Muscle layer of duodenum (tissue), 2 donors: ENCODE data around the gene SRI.

Source experiments
- H3K27ac ChIP-seq: one replicate; pipeline ENCODE4 v1.7.0; 2013; ENCODE audit warnings: mild to moderate bottlenecking, low read length
- H3K27me3 ChIP-seq: one replicate; pipeline ENCODE4 v1.7.0; 2013; ENCODE audit warnings: low read depth, mild to moderate bottlenecking, control low read depth, low read length
- H3K36me3 ChIP-seq, 2 donors: one replicate each; pipeline ENCODE4 v1.7.0; 2013; ENCODE audit warnings: low read length in 2 of 2, control low read depth in 1 of 2, mild to moderate bottlenecking in 1 of 2; ENCODE audit not compliant: insufficient read depth in 2 of 2, control insufficient read depth in 1 of 2
- H3K4me1 ChIP-seq, 2 donors: one replicate each; pipeline ENCODE4 v1.7.0; 2013; ENCODE audit warnings: low read length in 2 of 2, mild to moderate bottlenecking in 2 of 2, control low read depth in 1 of 2, moderate library complexity in 1 of 2; ENCODE audit not compliant: insufficient read depth in 2 of 2, control insufficient read depth in 1 of 2
- H3K4me3 ChIP-seq, 2 donors: one replicate each; pipeline ENCODE4 v1.7.0; 2013; ENCODE audit warnings: low read length in 2 of 2, low read depth in 1 of 2, mild to moderate bottlenecking in 1 of 2
- H3K9me3 ChIP-seq, 2 donors: one replicate each; pipeline ENCODE4 v1.7.0; 2013; ENCODE audit warnings: low read length in 2 of 2, control low read depth in 1 of 2, mild to moderate bottlenecking in 1 of 2; ENCODE audit not compliant: control insufficient read depth in 1 of 2
- donor health status: healthy.

Gene SRI

DNA sequence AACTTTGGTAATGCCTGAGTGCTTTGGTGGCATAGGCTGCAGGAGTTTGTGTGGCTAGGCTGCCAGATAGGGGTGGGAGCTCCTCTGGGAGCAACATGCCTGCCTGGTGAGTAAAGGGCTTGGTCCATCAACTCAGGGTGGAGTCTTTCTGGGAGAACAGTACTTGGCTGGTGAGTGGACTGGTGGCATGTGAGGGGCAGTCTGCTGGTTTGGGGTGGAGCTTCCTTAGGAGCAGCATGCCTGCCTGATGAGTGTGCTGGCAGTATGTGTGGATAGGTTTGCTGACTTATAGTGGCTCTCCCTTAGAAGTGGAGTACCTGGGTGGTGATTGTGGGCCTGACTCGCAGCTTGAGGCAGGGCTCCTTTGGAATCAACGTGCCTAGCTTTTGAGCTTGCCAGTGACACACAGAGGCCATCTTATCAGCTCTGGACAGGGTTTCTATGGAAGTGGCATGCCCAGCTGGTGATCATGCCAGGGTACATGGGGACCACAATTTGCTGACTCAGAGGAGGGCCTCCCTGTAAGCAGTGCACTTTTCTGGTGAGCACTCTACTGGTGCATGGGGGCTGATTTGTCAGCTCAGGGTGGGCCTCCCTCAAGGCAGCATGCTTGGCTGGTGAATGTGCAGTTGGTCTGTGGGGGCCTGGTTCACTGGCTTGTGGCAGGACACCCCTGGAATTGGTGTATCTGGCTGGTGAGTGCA, 35.0 kb upstream of the SRI start:
- H3K27ac ChIP-seq: no peak overlapping the region
- H3K4me1 ChIP-seq: no peaks in the 10 kb centered on the region
- H3K9me3 ChIP-seq: peaks cover 14 to 17% of the 10 kb centered on the region in 2 donors
- H3K27me3 ChIP-seq: no peaks in the 10 kb centered on the region
- no peaks in the 10 kb centered on the region for H3K36me3 ChIP-seq
- H3K4me3 ChIP-seq: peak overlapping the region in 1 of 2 donors; percentile 25

DNA sequence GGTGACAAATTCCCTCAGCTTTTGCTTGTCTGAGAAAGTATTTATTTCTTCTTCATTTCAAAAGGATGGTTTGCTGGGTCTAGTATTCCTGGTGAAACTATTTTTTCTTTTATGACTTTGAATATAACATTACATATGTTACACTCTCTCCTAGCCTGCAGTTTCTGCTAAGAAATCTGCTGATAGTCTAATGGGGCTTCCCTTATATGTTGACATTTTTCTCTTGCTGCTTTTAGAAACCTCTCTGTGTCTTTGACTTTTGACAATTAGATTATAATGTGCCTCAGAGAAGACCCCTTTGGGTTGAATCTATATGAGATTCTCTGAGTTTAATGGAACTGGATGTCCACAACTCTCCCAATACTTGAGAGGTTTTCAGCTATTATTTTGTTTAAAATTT, 33.8 kb upstream of the SRI start:
- Histone ChIP-seq H3K9me3 (peaks cover 14 to 17% of the 10 kb centered on the region in 2 donors), H3K4me3 (no peak overlapping the region), H3K4me1 (no peaks in the 10 kb centered on the region), H3K27me3 (no peaks in the 10 kb centered on the region), H3K27ac (no peak overlapping the region), H3K36me3 (no peaks in the 10 kb centered on the region)

DNA sequence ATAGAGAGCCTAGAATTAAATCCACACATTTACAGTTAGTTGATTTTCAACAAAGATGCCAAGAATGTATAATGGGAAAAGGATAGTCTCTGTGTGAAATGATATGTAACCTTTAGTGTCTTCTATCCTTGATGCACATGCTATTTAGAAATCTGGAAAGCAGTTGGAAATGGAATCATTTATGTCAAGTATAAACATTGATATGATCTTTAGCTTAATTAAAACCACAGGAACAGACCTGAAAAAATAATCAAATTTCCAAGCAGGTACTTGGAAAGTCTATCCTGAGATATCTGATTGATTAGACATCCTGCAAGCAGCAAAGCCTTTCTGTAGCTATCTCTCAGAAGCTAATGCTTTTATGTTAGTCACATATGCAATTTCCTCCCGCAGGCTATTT, 24.4 kb upstream of the SRI start:
- H3K27me3 ChIP-seq: no peaks in the 10 kb centered on the region
- H3K36me3 ChIP-seq: no peaks in the 10 kb centered on the region
- no peak overlapping the region for H3K27ac ChIP-seq
- H3K9me3 ChIP-seq: no peaks in the 10 kb centered on the region
- peaks cover 0 to 5% of the 10 kb centered on the region in 2 donors for H3K4me1 ChIP-seq
- H3K4me3 ChIP-seq: no peak overlapping the region

DNA sequence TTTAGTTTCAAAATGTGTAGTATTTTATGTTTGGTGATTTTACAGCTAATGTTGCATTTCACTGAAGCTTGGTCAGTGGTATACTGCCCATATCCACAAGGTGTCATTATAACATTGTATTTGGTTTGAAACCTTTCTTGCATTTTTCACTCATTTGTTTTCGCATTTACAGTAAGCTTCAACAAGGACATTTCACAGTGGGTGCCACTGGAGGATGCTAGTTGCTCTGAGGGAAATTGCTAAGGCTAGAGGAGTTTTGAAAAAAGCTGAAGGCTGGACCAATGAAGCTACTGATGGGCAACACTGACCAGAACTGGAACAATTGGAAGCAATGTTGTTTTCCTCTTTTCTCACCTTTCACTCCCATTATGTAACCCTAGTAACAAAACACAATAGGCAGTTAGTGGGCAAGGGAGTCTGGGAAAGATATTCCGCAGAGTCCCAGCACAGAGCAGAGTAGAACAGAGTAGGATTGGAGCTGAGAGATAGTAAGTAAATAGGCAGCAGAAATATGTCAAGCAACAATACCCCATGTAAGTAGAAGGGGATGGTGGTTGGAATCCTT, 23.6 kb upstream of the SRI start:
- Histone ChIP-seq H3K4me1 (peaks cover 0 to 5% of the 10 kb centered on the region in 2 donors), H3K36me3 (no peaks in the 10 kb centered on the region), H3K27ac (no peak overlapping the region), H3K4me3 (no peak overlapping the region), H3K27me3 (no peaks in the 10 kb centered on the region), H3K9me3 (no peaks in the 10 kb centered on the region)

DNA sequence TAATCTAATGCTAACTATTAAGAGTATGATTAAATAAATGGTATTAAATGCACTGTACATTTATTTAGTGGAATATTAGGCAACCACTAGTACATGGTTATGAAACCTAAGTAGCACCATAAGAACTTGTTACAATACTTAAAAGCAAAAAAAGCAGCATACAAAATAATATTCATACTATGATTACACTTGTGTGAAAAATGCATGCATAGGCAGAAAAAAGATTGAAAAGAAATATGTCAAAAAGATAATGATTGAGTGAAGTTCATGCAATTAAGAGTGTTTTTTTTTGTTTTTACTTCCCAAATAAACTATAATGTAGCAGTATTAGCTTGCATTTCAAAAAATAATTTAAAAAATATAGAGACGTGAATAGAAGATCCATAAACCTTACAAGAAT, 20.0 kb upstream of the SRI start:
- H3K27ac ChIP-seq: no peak overlapping the region
- H3K36me3 ChIP-seq: no peaks in the 10 kb centered on the region
- no peaks in the 10 kb centered on the region for H3K9me3 ChIP-seq
- H3K4me1 ChIP-seq: peaks cover 0 to 5% of the 10 kb centered on the region in 2 donors
- H3K27me3 ChIP-seq: no peaks in the 10 kb centered on the region
- H3K4me3 ChIP-seq: no peak overlapping the region

DNA sequence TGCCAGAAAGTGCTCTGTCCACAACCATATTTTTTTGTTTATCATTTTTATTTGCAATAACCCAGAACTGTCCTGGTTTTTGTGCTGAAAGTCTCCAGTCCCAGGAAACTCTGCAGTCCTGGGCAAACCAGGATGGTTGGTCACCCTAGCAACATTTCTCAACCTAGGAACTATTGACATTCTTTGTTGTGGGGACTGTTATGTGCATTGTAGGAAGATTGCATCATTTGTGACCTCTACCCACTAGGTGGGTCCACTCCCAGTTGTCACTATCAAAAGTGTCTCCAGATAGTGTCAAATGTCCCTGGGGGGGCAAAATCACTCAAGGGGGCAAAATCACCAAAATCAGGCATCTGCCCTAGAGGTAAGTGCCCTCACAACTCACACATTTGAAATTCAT, 14.0 kb upstream of the SRI start:
- Histone ChIP-seq H3K4me1 (no peaks in the 10 kb centered on the region), H3K9me3 (peaks cover 0 to under 1% of the 10 kb centered on the region in 2 donors), H3K27ac (no peak overlapping the region), H3K4me3 (no peak overlapping the region), H3K27me3 (no peaks in the 10 kb centered on the region), H3K36me3 (no peaks in the 10 kb centered on the region)

DNA sequence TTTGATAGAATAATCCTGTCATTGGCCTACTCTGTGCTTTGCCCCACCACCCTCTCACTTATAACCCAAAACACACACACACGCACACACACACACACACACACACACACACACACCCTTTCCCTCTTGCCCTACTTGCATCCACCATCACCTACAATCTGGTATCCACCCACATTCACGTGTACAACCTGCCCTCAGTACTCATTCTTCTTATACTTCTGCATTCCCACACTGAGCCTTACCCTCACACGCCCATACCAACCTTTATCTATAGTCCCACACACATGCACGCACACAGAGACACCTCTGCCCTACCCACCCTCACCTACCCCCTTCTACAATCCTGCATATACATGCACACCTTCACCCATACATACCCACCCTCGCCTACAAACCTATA, 10.8 kb upstream of the SRI start:
- Histone ChIP-seq H3K4me3 (no peak overlapping the region), H3K27me3 (no peaks in the 10 kb centered on the region), H3K27ac (no peak overlapping the region), H3K4me1 (no peaks in the 10 kb centered on the region), H3K9me3 (peaks cover 0 to 3% of the 10 kb centered on the region in 2 donors), H3K36me3 (no peaks in the 10 kb centered on the region)

DNA sequence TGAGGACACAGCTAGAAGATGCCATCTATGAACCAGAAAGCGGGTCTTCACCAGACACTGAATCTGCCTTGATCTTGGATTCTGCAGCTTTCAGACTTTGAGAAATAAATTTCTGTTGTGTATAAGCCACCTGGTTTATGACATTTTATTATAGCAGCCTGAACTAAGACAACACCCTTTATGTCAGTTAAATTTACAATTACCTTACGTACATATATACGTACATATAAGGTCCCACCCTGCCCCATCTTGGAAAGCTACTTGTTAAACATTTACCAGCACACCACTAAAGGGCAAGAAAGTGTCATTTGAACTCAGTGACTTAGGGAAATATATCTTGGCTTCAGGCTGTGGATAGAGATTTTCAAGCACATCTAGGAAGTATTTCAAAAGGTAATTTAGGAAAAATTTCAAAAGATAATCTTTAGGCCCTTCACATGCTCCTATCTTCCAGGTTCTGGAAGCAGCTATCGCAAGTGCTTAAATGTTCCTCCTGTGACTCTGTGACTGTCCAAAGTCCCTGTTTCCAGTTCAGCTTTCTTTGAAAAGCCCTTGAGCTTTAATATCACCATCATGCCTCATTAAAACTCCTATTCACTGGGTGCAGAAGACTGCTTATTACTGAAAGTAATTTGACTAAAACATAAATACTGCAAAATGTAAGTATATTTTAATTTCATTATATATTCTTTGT, 9.6 kb upstream of the SRI start:
- peak overlapping the region; percentile 29 for H3K27ac ChIP-seq
- no peaks in the 10 kb centered on the region for H3K4me1 ChIP-seq
- no peaks in the 10 kb centered on the region for H3K27me3 ChIP-seq
- no peak overlapping the region for H3K4me3 ChIP-seq
- H3K9me3 ChIP-seq: peaks cover 0 to 3% of the 10 kb centered on the region in 2 donors
- H3K36me3 ChIP-seq: no peaks in the 10 kb centered on the region

DNA sequence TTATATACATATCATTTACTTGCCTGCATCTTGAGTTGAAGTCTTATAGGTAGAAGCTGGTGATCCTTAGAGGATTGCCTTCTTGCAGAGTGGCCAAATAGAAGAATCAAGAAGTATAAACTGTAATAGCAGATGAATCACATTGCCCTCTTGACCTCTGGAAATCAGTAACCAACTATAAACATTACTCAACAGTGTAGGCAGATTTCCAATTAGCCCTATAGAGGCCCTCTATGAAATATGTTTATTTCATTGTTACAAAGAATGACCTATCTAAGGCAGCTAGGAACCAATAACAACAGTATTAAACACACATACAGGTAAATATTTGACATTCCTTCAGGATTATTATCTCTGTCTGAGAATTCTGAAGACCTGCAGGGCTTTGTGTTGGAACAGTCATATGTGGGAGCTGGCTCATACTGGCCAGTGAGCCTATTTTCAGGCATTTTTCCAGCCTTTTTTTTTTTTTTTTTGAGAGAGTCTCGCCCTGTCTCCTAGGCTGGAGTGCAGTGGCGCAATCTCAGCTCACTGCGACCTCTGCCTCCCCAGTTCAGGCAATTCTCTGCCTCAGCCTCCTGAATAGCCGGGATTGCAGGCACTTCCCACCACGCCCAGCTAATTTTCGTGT, 7.2 kb upstream of the SRI start:
- Histone ChIP-seq H3K27ac (peak overlapping the region; percentile 35), H3K4me3 (peak overlapping the region in 1 of 2 donors; percentile 41)

DNA sequence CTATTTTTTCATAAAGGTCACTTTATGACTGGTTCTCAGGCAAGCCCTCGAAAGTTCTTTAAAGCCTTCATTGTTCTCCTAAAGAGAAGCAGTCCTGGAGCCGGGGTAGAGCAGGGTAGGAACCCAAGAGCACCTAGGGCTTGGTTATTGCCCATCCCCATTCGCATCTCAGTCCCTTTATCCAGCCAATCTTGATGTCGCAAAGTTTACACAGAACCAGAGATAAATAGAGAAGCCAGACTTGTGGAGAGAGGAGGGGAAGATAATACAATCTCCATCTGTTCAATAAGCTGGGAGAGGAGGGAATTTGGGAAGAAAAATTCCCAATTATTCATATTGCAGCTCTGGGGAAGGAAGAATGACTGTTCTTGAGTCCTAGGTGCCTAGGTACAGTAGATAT, 6.4 kb upstream of the SRI start:
- no peaks in the 10 kb centered on the region for H3K36me3 ChIP-seq
- peak overlapping the region; percentile 35 for H3K27ac ChIP-seq
- H3K4me1 ChIP-seq: no peaks in the 10 kb centered on the region
- peaks cover 0 to 3% of the 10 kb centered on the region in 2 donors for H3K9me3 ChIP-seq
- no peaks in the 10 kb centered on the region for H3K27me3 ChIP-seq
- peak overlapping the region in 1 of 2 donors; percentile 49 for H3K4me3 ChIP-seq

More for the DNA sequence above, 7.2 kb upstream of the SRI start:
- no peaks in the 10 kb centered on the region for H3K4me1 ChIP-seq
- peaks cover 0 to 3% of the 10 kb centered on the region in 2 donors for H3K9me3 ChIP-seq
- no peaks in the 10 kb centered on the region for H3K36me3 ChIP-seq
- no peaks in the 10 kb centered on the region for H3K27me3 ChIP-seq

DNA sequence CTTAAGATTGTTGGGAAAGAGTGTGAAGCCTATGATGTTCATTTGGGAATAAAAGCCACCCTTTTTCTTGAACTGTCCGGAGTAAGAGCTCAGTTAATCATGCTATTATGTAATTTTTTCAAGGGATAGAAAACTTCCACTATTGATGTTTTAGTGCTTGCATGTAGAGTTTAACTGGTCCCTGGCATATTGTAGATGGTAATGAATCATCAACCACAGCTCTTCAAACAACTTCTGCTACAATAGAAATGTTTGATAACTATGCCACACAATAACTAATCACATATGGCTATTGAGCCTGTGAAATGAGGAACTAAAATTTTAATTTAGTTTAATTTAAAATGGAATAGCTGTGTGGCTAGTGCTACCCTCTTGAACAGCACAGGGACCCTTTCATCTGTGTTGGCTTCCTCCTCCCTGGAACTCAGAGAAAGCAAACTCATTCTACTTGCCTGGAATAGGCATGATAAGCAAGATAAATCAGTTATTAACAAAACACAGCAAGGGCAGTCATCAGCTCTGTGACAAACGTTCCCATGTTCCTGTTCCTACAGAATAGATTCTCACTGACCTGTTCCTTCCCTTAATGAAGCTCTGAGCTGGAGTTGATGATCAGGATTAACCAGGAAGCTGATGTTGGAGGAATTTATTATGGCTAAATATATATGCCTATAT, 4.9 kb upstream of the SRI start:
- Histone ChIP-seq H3K27me3 (no peaks in the 10 kb centered on the region), H3K4me3 (peak overlapping the region in 1 of 2 donors; percentile 49), H3K36me3 (no peaks in the 10 kb centered on the region), H3K27ac (no peak overlapping the region), H3K4me1 (no peaks in the 10 kb centered on the region), H3K9me3 (peaks cover 0 to 3% of the 10 kb centered on the region in 2 donors)
